Spleen (tissue), 11 donors: ENCODE measurements around the gene STX16. TPM values are rescaled to one million over a fixed set of nuclear protein-coding genes. Genes with fewer than 3 reads are reported as not detected.

Source experiments
- DNase-seq: peaks from one replicate; pipeline ENCODE4 v3.0.0-alpha.2; 2020
- H3K27ac ChIP-seq, 8 donors: fragments of 200-600 bp; sonication (generic) in 7 of 8; 1 replicate in 4 of 8; 2 replicates in 4 of 8; pipeline versions ENCODE4 v1.5.0 to v1.8.0; 2016 to 2021; ENCODE audit warnings: inconsistent platforms in 4 of 8, mild to moderate bottlenecking in 4 of 8, moderate library complexity in 1 of 8
- H3K27me3 ChIP-seq, 7 donors: fragments of 200-600 bp; sonication (generic) in 6 of 7; replicated peaks in 1 of 7; 1 replicate in 4 of 7; 2 replicates in 3 of 7; pipeline versions ENCODE4 v1.5.0 to v1.8.0; 2016 to 2021; ENCODE audit warnings: inconsistent platforms in 3 of 7, mild to moderate bottlenecking in 1 of 7
- H3K36me3 ChIP-seq, 6 donors: fragments of 200-600 bp; sonication (generic) in 5 of 6; 1 replicate in 4 of 6; 2 replicates in 2 of 6; pipeline versions ENCODE4 v1.5.0 to v1.8.0; 2016 to 2021; ENCODE audit warnings: inconsistent platforms in 2 of 6
- H3K4me1 ChIP-seq, 6 donors: fragments of 200-600 bp; sonication (generic) in 5 of 6; 1 replicate in 3 of 6; 2 replicates in 3 of 6; pipeline versions ENCODE4 v1.5.0 to v1.8.0; 2016 to 2021; ENCODE audit warnings: inconsistent platforms in 3 of 6
- H3K4me3 ChIP-seq, 8 donors: fragments of 200-600 bp; sonication (generic) in 7 of 8; 1 replicate in 4 of 8; 2 replicates in 4 of 8; pipeline versions ENCODE4 v1.5.0 to v1.8.0; 2016 to 2021; ENCODE audit warnings: inconsistent platforms in 4 of 8, mild to moderate bottlenecking in 4 of 8, moderate library complexity in 2 of 8
- H3K9me3 ChIP-seq, 8 donors: fragments of 200-600 bp; sonication (generic) in 7 of 8; 1 replicate in 4 of 8; 2 replicates in 4 of 8; pipeline versions ENCODE4 v1.5.0 to v1.8.0; 2016 to 2021; ENCODE audit warnings: inconsistent platforms in 4 of 8
- CTCF ChIP-seq, 11 experiments: fragments of 200-600 bp in 7 of 11; fragments of 450-650 bp in 4 of 11; sonication (generic) in 4 of 11; IDR thresholded peaks in 8 of 11; conservative IDR thresholded peaks in 3 of 11; 1 replicate in 7 of 11; 2 replicates in 4 of 11; pipeline versions ENCODE4 v1.4.0 to v1.8.0; 2016 to 2021; ENCODE audit warnings: antibody characterized with exemption in 11 of 11, inconsistent platforms in 4 of 11, mild to moderate bottlenecking in 1 of 11
- POLR2A ChIP-seq, 3 donors: fragments of 450-650 bp; IDR thresholded peaks; one replicate each; pipeline ENCODE4 v1.5.1; 2017; ENCODE audit warnings: antibody characterized with exemption in 3 of 3, mild to moderate bottlenecking in 1 of 3
- POLR2AphosphoS5 ChIP-seq, 3 donors: sonication (generic); formaldehyde crosslinking; IDR thresholded peaks; one replicate each; pipeline ENCODE4 v1.5.1; 2017; ENCODE audit warnings: antibody characterized with exemption in 3 of 3
- WGBS, 5 donors: extraction: QIAGEN DNeasy Blood & Tissue Kit in 3 of 5; methylation state at CpG; one replicate each; pipeline versions ENCODE4 v1.1.5 to v1.1.7; 2013 to 2018; 5-methylcytosine and 5-hydroxymethylcytosine counted together
- intact Hi-C: fragments of 100-400 bp; cut with DNase I; formaldehyde crosslinking; loops from one replicate; pipeline ENCODE4 v1.15.0; 2023; ENCODE audit warnings: low total_unique reads
- polyA plus RNA-seq, 3 donors: library from polyadenylated mRNA; stranded (reverse); fragments of 200-250 nt; gene quantifications; one replicate each; pipeline ENCODE4 v1.2.1, GENCODE V29; 2013
- total RNA-seq, 7 donors: library from RNA; depleted of rRNA in 3 of 7; stranded (reverse); fragments of >200 nt in 3 of 7; fragmentation: NEBNext Ultra II Directional in 4 of 7; extraction: Animal tissue kit (Norgen Biotek cat#: 25700) in 4 of 7; gene quantifications; one replicate each; pipeline versions ENCODE4 v1.1.0 to v1.2.1, GENCODE V29; 2016 to 2021
- donor health status: healthy with polysubstance abuse.
- donor health status: DM: no; HTN: no; CAD: no; lungs with moderate emphysema.
- donor health status: DM: no; HTN: no; CAD: no.
- donor health status: Bipolar disorder and iron deficiency.
- donor health status: healthy.
- donor health status: DM: no; HTN: no; CAD: no.
- donor health status: DM: yes; HTN: yes; CAD: no.

STX16 gene
- total and polyA plus RNA-seq, 10 donors = 34.4 to 105 (median 75.0) TPM

- Histone ChIP-seq H3K9me3 (no peaks in the 10 kb centered on the region), H3K4me1 (peaks cover 0 to 4% (median 0%) of the 10 kb centered on the region in 6 donors), H3K27me3 (peaks cover 0 to 27% (median 4%) of the 10 kb centered on the region in 7 donors), H3K4me3 (no peak overlapping the region), H3K27ac (no peak overlapping the region), H3K36me3 (no peaks in the 10 kb centered on the region)
- intact Hi-C loops = no loop called here
- no peak for DNase-seq
- TF ChIP-seq POLR2AphosphoS5 (IDR thresholded peaks at IDR 0.05) (no peak), POLR2A (IDR thresholded peaks at IDR 0.05) (no peak), CTCF (IDR thresholded peaks at IDR 0.05 in 8 of 11, conservative IDR thresholded peaks at IDR 0.05 in 3 of 11) (no peak)
- WGBS, 5 donors = 68 to 83% (median 77%) methylated on average over 12 of the region's 12 CpGs
These were observed 32.6 kb upstream of the STX16 start for GRCh38 chr20:58618351-58619076.

GRCh38 chr20:58619077-58619863 is 31.8 kb upstream of the STX16 start:
- WGBS, 5 donors = 53 to 60% (median 59%) methylated on average over 18 to 22 of the region's 22 CpGs
- no peak for TF ChIP-seq CTCF (IDR thresholded peaks at IDR 0.05 in 8 of 11, conservative IDR thresholded peaks at IDR 0.05 in 3 of 11)
- no peak for TF ChIP-seq POLR2A (IDR thresholded peaks at IDR 0.05)
- TF ChIP-seq POLR2AphosphoS5 (IDR thresholded peaks at IDR 0.05) = no peak
- Histone ChIP-seq H3K27ac (no peak overlapping the region), H3K27me3 (peaks cover 0 to 27% (median 4%) of the 10 kb centered on the region in 7 donors), H3K4me1 (peaks cover 0 to 4% (median 0%) of the 10 kb centered on the region in 6 donors), H3K9me3 (no peaks in the 10 kb centered on the region), H3K36me3 (no peaks in the 10 kb centered on the region), H3K4me3 (no peak overlapping the region)
- intact Hi-C loops = no loop called here
- DNase-seq = peak; percentile 58

GRCh38 chr20:58619864-58620431 is 31.1 kb upstream of the STX16 start:
- Histone ChIP-seq H3K27me3 (peaks cover 0 to 27% (median 4%) of the 10 kb centered on the region in 7 donors), H3K4me3 (no peak overlapping the region), H3K27ac (no peak overlapping the region), H3K4me1 (peaks cover 0 to 4% (median 0%) of the 10 kb centered on the region in 6 donors), H3K36me3 (no peaks in the 10 kb centered on the region), H3K9me3 (no peaks in the 10 kb centered on the region)
- intact Hi-C loops = no loop called here
- DNase-seq = peak; percentile 54
- TF ChIP-seq POLR2A (IDR thresholded peaks at IDR 0.05) = no peak
- TF ChIP-seq CTCF (IDR thresholded peaks at IDR 0.05 in 8 of 11, conservative IDR thresholded peaks at IDR 0.05 in 3 of 11) = no peak
- TF ChIP-seq POLR2AphosphoS5 (IDR thresholded peaks at IDR 0.05) = no peak
- WGBS, 5 donors = 65 to 84% (median 79%) methylated on average over 8 to 11 of the region's 11 CpGs
